HG03439 (cell line): ENCODE results near the gene FKBP7.
A peak's percentile ranks its signal among the peaks of the same experiment; 100 is the strongest.
"Not testable (repeated sequence)": the region's sequence is repeated elsewhere in the genome, so short reads cannot be mapped to it uniquely, and the experiment has no call there.

Experiments
- ATAC-seq: cut with Tn5 transposase; IDR thresholded peaks from one replicate; pipeline ENCODE4 v1.9.1; 2021; ENCODE audit warnings: mild to moderate bottlenecking, moderate library complexity; ENCODE audit not compliant: unreplicated experiment

FKBP7 gene

DNA sequence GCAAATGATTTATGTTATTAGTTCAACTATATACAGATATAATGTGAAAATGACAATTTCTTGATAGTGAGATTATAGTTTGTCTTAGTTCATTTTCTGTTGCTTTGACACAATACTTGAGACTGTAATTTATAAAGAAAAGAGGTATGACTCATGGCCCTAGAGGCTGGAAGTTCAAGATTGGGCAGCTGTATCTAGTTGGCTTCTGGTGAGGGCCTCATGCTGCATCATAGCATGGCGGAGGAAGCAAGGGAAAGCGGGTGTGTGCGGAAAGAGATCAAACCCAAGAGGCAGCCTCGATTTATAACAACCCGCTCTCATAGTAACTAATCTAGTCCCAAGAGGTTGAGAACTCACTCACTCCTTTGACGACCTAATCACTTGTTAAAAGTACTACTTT is 13.2 kb upstream of the FKBP7 start:
- ATAC-seq: no peak

DNA sequence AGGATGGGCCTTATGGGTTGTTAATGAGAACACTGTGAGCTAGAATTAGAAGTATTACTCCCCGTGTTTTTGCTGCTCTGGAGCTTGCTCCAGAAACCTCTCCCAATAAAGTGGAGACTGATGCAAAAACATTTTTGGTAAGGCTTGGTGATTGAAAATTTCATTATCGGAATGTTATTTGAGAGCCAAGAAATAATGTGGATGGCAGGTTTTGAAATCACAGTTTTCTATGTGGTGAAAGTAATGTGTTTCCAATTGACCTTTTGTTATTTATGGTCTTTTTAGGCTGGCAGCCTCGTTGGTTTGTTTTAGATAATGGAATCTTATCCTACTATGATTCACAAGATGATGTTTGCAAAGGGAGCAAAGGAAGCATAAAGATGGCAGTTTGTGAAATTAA is 7.0 kb upstream of the FKBP7 start:
- no peak for ATAC-seq

DNA sequence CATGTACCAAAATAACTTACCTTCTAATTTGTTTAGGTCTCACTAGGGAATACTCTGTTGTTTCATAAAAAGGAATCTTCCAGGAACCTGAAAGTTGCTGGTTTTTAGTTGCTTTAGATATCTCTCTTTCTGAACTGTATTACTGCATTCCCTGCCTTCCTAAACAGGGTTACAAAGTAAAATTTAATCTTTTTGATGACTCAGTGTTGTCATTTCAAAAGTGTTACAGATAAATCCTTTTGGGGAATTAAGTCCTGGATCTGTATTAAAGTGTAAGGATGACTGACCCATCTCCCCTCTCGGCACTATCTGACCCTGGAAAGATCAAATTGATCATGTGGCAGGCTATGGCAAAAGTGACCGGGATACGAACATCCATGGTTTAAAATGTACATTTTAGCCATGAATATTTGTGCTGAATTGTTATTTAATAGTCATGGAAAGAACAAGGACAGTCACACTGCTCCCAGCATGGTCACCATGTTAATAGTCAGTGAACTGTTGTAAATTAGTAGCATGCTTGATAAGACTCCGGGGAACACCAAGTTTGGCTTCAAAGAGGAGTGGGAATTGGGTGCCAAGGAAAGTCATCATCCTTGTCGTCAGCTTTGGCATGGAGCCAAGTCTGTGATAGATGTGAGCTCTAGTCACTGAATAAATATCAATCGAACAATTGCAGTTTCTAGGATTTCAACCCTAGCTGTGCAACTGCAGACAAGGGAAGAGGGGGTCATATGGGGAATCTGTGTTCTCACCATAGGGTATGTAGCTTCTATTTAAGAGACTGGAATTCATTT is 6.0 kb upstream of the FKBP7 start:
- ATAC-seq: no peak

DNA sequence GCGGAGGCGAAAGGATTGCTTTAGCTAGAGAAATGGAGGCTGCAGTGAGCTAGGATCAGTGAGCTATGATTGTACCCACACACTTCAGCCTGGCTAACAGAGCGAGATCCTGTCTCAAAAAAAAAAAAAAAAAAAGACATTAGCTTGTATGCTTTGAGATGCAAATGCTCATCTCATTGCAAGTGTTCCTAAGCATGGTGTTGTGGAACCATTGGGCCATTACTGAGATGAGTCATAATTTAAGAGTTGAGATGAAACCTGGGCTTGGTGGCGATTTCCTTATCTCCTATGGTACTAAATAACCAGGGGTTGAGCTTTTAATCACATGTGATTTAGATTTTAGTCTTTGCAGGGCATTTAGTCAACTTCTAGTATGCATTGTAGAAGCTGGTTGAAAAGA is 4.0 kb upstream of the FKBP7 start:
- ATAC-seq: peak; percentile 29

DNA sequence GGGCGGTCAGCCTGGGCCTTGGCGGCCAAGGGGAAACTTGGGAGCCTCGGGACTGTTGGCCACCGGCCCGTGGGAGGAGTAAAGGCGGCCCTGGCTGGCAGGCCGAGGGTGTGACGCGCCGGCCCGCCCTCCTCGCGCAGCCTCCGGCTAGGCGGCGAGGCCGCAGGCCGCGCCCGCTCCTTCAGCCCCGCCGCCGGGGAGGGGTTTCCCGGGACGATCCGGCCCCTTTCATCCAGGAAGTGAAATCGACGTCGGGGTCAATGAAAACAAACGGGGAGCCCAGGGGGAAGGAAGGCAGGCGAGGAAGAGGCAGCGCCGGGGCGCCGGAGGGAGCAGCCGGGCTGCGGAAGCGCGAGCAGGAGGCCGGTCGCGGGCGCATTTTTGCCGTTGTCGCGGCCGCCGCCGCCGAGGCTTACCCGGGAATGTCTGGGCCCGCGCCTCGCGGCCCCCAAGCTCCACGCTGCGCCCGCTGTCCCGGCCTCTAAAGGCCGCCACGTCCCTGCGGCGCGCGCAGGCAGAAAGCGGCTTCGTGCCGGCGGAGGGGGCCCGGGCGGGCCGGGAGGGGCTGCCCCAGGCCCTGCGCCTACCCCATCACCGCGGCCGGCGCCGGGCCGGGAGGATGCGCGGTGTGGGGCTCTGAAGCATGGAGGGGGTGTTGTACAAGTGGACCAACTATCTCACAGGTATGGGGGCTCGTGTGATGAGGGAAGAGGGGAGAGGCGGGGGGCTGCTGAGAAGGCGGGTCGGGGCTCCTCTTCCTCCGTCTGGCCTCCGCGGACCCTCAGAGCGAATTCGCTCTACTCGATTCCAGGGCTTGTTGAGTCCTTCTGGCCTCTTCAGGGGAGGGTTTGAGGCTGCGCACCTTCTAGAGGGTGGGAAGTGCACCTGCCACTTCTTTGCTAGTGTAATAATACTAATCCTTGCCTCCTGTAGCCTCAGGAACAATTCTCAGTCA is 2.1 kb upstream of the FKBP7 start, which contains the start of gene PLEKHA3:
PLEKHA3 (plus strand) TSS at position 231 of the 955 bp plus-strand sequence; CDS start at position 644, 413 bp downstream.
- peak; percentile 73 for ATAC-seq

GRCh38 chr2:178479758-178480226 is 1.4 kb upstream of the FKBP7 start:
- no peak for ATAC-seq

DNA sequence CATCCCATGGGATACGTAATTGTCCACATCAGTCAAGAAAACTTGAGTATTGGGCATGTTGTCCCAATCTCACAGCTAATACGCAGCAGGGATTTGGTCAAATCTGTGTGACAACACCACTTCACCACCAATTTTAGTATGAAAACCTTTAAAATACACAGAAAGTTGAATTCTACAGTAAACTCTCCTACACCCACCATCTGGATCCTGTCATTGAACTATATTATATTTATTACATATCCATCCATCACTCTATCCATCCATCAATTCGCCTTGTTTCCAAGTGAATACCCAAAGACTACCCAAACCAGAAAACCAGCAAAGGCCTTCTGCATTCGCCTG is 846 bp upstream of the FKBP7 start:
- no peak for ATAC-seq

DNA sequence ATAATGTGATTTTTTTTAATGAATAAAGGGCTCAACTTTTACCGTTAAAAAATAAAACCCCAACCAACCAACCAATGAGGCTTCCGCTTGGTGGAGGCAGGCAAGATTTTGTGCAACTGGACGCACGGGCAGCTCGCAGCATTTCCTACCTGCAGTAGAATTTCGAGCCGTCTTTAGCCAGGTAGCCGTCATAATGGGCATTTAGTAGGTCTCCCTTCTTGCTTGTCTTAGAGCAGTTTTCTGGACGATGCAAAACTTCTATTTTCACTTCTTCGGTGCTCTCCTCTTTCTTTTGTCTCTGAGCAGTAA is 316 bp downstream of the FKBP7 start:
- no peak for ATAC-seq

DNA sequence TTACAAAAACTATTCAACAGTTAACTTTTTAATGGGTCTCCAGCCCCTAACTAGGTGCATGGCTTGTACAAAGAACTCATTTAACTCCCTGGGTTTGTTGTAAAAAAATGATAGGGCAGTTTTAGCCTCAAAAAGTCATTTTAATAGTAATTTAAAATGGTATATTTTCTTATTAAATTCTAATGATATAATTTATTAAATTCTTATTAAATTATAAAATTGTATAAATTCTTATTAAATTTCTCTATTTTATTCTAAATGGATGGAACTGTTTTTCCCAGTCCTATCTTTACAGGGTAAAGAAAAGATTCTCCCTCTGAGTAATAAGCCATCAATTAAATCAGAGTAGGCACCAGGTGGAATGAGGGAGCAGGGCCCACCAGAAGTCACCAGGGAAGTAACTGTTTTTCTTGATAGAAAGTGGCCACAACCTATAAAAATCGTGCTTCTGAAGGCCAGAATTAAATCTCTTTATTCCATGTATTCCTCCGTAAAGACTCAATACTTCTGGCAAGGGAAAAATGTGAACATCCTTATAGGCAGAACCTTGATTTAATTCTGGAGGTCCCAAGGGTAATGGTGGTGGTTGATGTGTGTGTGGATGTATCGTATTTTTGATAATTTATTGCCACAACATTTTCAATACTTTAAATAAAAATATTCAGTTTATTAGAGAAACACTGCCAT is 814 bp downstream of the FKBP7 start:
- ATAC-seq: no peak

DNA sequence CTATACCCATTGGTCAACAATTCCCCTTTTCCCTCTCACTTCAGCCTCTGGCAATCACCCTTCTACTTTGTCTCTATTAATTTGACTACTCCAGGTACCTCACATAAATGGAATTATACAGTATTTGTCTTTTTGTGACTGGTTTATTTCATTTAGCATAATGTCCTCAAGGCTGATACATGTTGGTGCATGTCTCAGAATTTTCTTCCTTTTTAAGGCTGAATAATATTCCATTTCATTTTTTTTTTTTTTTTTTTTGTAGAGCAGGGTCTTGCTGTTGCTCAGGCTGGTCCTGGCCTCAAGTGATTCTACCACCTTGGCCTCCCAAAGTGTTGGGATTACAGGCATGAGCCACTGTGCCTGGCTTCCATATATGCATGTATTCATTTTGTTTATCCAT is 1.9 kb downstream of the FKBP7 start:
- no peak for ATAC-seq

DNA sequence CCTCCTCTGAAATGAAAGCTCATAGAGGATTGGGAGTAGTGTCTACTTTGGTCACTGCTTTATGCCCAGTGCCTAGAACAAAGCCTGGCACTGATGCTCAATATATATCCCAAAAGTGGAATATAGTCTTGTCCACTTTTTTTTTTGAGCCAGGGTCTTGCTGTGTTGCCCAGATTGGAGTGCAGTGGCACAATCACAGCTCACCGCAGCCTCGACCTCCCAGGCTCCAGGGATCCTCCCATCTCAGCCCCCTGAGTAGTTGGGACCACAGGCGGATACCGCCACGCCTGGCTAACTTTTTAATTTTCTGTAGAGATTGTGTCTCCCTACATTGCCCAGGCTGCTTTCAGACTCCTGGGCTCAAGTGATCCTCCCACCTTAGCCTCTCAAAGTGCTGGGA is 3.8 kb downstream of the FKBP7 start:
- no peak for ATAC-seq

GRCh38 chr2:178473931-178474330 is 4.5 kb downstream of the FKBP7 start:
- ATAC-seq: no peak

GRCh38 chr2:178473373-178473772 is 5.0 kb downstream of the FKBP7 start:
- no peak for ATAC-seq

DNA sequence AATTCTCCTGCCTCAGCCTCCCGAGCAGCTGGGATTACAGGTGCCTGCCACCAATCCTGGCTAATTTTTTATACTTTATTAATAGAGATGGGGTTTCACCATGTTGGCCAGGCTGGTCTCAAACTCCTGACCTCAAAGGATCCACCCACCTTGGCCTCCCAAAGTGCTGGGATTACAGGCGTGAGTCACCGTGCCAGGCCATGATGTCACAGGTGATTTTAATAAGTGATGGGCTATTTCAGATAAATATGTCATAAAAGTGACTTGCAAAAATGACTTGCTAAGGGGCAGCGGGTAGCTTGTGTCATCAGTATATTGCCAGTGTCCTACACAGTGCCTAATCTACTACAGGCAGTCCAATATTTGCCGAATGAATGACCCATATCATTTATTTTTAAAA is 7.1 kb downstream of the FKBP7 start:
- not testable (repeated sequence) for ATAC-seq

GRCh38 chr2:178469219-178469849 is 9.1 kb downstream of the FKBP7 start:
- ATAC-seq: no peak

DNA sequence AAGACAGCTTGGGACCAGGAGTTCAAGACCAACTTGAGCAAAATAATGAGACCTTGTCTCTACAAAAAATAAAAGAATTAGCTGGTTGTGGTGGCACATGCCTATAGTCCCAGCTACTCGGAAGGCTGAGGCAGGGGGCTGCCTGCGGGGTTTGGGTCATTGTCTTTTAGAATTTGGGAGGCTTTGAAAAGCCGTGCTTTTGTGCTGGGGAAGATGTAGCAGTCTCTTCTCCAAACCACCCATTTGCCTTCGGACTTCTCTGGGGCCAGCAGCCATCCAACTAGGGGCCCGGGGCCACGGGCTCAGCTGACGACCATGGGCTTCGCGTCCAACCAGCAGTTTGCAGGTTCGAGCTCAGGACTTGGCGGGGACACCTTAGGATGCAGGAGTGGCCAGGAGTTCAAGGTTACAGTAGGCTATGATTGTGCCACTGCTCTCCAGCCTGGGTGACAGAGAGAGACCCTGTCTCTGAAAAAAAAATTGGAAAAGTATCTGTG is 21.0 kb downstream of the FKBP7 start:
- ATAC-seq: no peak

- ATAC-seq: no peak
These were observed 22.5 kb downstream of the FKBP7 start for GRCh38 chr2:178455947-178456346.

- ATAC-seq: no peak
These were observed 25.5 kb downstream of the FKBP7 start for GRCh38 chr2:178452870-178453269.

GRCh38 chr2:178452334-178452733 is 26.1 kb downstream of the FKBP7 start:
- no peak for ATAC-seq

DNA sequence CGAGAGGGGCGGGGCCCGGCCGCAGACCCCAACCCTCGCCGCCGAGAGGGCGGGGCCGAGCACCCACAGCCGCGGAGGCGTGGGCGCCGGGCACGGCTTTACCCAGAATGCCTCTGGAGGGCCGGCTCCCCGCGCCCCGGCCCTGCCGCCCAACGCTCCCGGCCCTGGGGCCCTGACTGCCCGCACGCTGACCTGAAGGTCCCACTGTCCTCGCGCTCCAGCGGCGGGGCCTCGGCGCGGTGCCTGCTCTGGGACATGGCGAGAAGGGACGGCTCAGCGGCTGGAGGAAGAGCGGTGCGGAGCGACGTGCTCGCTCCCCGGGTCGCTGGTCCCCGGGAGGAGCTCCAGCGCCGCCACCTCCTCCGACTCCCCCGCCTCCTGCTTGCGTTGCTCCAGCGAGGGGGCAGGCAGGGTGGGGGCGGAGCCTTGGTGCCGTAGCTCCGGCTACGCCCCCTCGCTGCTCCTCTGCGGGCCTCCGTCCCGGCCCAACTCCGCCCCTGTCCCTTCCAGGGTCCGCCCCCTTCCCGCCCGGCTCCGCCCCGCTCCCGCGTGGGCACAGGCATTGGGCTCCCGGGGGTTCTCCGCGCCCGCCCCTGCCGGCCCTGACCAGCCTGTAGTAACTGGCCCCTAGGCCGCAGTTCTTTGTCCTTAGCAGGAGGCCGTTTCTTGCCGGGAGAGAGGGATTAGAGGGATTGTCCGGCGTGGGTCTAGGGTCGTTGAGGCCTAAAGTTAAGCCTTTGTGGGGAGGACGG is 27.4 kb downstream of the FKBP7 start, which contains the start of the genes PJVK and PRKRA:
PJVK (plus strand) TSS at position 605 of the 752 bp plus-strand sequence. CDS start 2,032 bp downstream, outside the sequence.
PRKRA (minus strand) TSS at position 402 of the 752 bp plus-strand sequence; CDS start at position 257, 145 bp downstream.
- ATAC-seq: peak; percentile 84
